Effector memory CD4-positive, alpha-beta T cell (primary cell): ENCODE data around the gene ZBTB21.

ENCODE experiments used
- DNase-seq, 3 donors: peaks; one replicate each; pipeline ENCODE4 v3.0.0-alpha.2; 2020
- H3K27ac ChIP-seq: 2 replicates; pipeline ENCODE4 v1.7.0; 2013; ENCODE audit warnings: mild to moderate bottlenecking, low read length, moderate library complexity; ENCODE audit not compliant: insufficient read depth, poor library complexity, severe bottlenecking
- H3K27me3 ChIP-seq: replicated peaks from 2 replicates; pipeline ENCODE4 v1.7.0; 2013; ENCODE audit warnings: mild to moderate bottlenecking, low read length; ENCODE audit not compliant: insufficient read depth, control insufficient read depth, poor library complexity, severe bottlenecking
- H3K36me3 ChIP-seq: 2 replicates; pipeline ENCODE4 v1.7.0; 2013; ENCODE audit warnings: mild to moderate bottlenecking, low read length, moderate library complexity; ENCODE audit not compliant: control insufficient read depth, insufficient read depth
- H3K4me1 ChIP-seq: 2 replicates; pipeline ENCODE4 v1.7.0; 2013; ENCODE audit warnings: low read length, mild to moderate bottlenecking; ENCODE audit not compliant: control insufficient read depth, insufficient read depth, poor library complexity, severe bottlenecking
- H3K4me3 ChIP-seq: 2 replicates; pipeline ENCODE4 v1.7.0; 2013; ENCODE audit warnings: low read length, low read depth, mild to moderate bottlenecking; ENCODE audit not compliant: insufficient read depth, poor library complexity, severe bottlenecking
- H3K9me3 ChIP-seq: 2 replicates; pipeline ENCODE4 v1.7.0; 2013; ENCODE audit warnings: mild to moderate bottlenecking, low read length, moderate library complexity; ENCODE audit not compliant: control insufficient read depth

The ZBTB21 gene

DNA sequence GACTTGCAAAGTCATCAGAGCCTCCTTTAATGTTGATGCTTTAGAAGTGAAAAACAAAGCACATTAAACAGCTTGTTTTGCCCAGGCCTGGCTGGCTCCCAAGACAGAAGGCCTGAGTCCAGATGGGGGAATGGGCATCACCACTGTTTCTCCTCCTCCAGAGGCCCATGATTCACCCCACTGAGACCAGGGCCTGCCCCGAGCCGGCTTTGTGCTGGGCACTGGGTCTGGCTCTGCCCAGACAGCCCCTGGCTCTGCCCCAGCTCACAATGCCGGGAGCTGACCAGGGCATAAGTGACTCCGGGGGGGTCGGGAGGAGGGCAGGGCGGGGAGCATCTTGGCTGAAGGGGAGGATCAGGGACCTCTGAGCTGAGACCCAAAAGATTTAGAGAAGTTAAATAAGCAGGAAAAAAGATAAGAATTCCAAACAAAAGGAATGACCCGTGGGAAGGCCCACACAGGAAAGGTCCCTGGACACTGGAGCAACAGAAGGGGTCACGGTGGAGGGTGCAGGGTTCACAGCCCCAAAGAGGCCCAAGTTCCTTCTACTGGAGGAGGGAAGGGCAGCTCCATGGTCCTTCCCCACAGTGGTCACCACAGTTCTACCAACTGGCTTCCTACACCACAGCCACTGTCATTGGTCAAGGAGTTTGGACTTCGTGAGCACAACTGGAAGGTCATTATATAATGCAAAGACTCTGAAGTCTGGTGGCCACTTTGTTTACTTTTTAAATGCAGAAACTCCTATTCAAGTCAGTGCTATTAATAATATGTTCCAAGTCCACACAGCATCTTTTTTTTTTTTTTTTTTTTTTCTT lies 61.9 kb downstream of the ZBTB21 start:
- no peak overlapping the region for H3K4me3 ChIP-seq
- no peaks in the 10 kb centered on the region for H3K9me3 ChIP-seq
- no peak for DNase-seq
- H3K27ac ChIP-seq, result no peak overlapping the region
- no peaks in the 10 kb centered on the region for H3K4me1 ChIP-seq
- H3K27me3 ChIP-seq, result no peaks in the 10 kb centered on the region
- H3K36me3 ChIP-seq, result no peaks in the 10 kb centered on the region

DNA sequence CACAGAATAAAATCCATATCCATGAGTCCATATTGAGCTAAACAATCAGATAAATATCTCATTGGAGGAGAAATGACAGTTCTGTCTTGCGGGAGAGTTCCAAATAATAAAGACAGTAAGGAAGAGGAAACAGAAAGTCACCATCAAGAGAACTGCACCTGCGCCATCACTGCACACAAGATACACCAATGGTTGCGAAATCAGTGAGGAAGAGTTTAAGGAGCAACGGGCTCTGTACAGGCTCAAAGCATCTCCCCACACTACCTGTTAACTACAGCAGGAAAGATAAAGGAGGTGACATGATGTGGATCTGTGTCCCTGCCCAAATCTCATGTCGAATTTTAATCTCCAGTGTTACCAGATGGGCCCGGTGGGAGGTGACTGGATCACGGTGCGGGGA lies 64.2 kb downstream of the ZBTB21 start:
- H3K4me3 ChIP-seq, result no peak overlapping the region

DNA sequence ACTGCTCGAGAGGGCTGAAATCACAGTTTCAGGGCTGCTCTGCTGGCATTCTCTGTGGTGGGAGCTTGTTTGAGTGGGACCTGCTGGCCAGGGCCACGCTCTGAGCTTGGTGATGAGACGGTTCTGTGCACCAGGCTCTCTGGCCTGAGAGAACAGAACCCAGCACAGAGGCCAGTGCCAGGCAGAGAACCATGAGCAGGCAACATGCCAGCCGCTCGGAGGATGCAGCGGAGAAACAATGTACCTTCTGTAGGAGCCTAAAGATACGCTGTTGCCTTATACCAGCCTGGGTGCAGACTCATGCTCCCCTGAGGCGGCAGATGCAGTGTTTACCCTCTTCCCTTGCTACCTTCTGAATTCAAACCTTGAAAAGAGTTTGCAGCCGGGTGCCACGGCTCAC lies 66.3 kb downstream of the ZBTB21 start:
- H3K4me3 ChIP-seq, result no peak overlapping the region
- H3K4me1 ChIP-seq, result no peaks in the 10 kb centered on the region
- no peak for DNase-seq
- H3K9me3 ChIP-seq, result no peaks in the 10 kb centered on the region
- no peak overlapping the region for H3K27ac ChIP-seq
- H3K27me3 ChIP-seq, result no peaks in the 10 kb centered on the region
- H3K36me3 ChIP-seq, result no peaks in the 10 kb centered on the region

More for the DNA sequence above, 64.2 kb downstream of the ZBTB21 start:
- no peaks in the 10 kb centered on the region for H3K27me3 ChIP-seq
- no peaks in the 10 kb centered on the region for H3K4me1 ChIP-seq
- H3K27ac ChIP-seq, result no peak overlapping the region
- H3K36me3 ChIP-seq, result no peaks in the 10 kb centered on the region
- DNase-seq, result no peak
- H3K9me3 ChIP-seq, result no peaks in the 10 kb centered on the region

DNA sequence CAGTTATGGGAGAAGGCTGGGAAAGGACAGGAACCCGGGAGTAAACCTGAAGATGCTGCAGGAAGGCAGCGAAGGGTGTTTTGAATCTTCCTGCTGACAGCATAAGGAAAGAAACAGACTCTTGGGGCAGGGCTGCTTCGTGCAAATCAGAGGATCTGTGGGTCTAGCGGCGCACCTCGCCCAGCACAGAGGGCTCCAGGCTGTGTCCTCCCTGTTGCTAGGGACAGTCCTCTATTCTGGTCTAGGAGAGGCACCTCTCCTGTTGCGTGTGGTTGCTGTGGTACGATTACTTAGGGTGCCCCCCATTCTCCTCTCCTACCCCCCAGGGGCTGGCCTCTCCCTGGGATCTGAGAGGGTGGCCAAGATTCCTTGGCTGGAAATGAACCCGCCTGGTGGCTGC lies 67.7 kb downstream of the ZBTB21 start:
- H3K4me3 ChIP-seq, result no peak overlapping the region
- no peaks in the 10 kb centered on the region for H3K27me3 ChIP-seq
- no peak overlapping the region for H3K27ac ChIP-seq
- no peaks in the 10 kb centered on the region for H3K36me3 ChIP-seq
- DNase-seq, result no peak
- H3K4me1 ChIP-seq, result no peaks in the 10 kb centered on the region
- H3K9me3 ChIP-seq, result no peaks in the 10 kb centered on the region

DNA sequence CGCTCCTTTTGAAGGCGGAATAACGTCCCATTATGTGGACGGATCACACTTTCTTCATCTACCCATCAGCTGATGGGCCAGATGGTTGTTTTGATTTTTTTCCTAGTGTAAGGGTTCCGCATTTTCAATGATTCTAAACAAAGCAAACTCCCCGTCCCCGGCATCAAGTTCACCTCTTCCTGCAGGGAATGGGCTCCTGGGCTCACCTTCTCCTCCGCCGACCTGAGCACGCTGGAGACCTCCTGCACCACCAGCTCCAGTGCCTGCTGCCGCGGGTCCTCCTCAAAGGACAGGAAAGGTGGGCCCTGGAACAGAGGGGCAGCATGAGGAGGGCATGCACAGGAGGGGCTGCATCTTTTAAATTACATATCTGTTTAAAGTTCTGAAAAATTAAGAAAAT lies 68.2 kb downstream of the ZBTB21 start:
- H3K9me3 ChIP-seq, result no peaks in the 10 kb centered on the region
- no peak for DNase-seq
- no peak overlapping the region for H3K27ac ChIP-seq
- H3K36me3 ChIP-seq, result no peaks in the 10 kb centered on the region
- no peak overlapping the region for H3K4me3 ChIP-seq
- no peaks in the 10 kb centered on the region for H3K27me3 ChIP-seq
- H3K4me1 ChIP-seq, result no peaks in the 10 kb centered on the region

DNA sequence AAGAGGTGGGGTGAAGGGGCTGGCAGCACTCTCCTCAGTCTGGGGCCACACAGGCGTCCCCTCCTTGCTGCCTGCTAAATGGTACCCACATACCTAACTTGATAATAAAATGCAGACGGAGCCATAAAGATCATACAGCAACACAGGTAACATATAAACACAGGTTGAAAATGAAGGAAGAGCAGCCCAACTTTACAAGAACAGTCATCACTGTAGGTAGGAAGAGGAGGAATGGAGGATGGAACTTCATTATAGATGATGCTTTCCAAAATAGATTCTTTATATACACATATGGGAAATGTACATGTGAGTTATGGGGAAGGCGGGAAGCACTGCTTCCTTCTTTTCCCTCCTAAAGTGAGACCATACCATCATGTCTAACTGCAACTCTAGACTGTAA lies 69.7 kb downstream of the ZBTB21 start:
- DNase-seq, result no peak
- Histone ChIP-seq H3K4me1 (no peaks in the 10 kb centered on the region), H3K4me3 (no peak overlapping the region), H3K36me3 (no peaks in the 10 kb centered on the region), H3K27ac (no peak overlapping the region), H3K9me3 (no peaks in the 10 kb centered on the region), H3K27me3 (no peaks in the 10 kb centered on the region)

DNA sequence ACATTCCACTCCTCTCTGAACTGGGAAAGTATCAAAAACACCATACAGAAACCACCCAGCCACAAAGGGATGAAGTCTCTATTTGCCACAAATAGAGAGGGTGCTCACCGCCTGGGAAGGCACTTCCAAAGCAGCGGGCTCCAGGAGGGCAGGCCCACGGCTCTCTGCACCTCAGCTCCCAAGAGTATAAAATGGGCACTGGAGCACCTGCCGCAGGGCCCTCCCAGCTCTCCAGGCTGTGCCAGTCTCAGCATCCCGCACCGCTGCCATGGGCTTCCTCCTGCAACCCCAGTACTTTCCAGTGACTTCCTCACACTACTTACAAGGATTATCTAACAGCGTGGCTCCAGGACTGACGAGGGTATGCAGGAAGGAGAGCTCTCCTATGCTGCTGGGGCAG lies 70.8 kb downstream of the ZBTB21 start:
- Histone ChIP-seq H3K4me3 (no peak overlapping the region), H3K36me3 (no peaks in the 10 kb centered on the region), H3K27ac (no peak overlapping the region), H3K4me1 (no peaks in the 10 kb centered on the region), H3K27me3 (no peaks in the 10 kb centered on the region), H3K9me3 (no peaks in the 10 kb centered on the region)
- no peak for DNase-seq
